Stimulated activated CD8-positive, alpha-beta memory T cell treated with anti-CD3 and anti-CD28 coated beads, Interleukin-2, amount 100 ng/mL, for 48 hours (primary cell): ENCODE data around the gene GBA2.
A peak's percentile ranks its signal among the peaks of the same experiment; 100 is the strongest.

Experiments used
- DNase-seq, 2 donors: peaks; one replicate each; pipeline ENCODE4 v3.0.0-alpha.2; 2020; ENCODE audit warnings: low read depth in 2 of 2

GBA2 gene

DNA sequence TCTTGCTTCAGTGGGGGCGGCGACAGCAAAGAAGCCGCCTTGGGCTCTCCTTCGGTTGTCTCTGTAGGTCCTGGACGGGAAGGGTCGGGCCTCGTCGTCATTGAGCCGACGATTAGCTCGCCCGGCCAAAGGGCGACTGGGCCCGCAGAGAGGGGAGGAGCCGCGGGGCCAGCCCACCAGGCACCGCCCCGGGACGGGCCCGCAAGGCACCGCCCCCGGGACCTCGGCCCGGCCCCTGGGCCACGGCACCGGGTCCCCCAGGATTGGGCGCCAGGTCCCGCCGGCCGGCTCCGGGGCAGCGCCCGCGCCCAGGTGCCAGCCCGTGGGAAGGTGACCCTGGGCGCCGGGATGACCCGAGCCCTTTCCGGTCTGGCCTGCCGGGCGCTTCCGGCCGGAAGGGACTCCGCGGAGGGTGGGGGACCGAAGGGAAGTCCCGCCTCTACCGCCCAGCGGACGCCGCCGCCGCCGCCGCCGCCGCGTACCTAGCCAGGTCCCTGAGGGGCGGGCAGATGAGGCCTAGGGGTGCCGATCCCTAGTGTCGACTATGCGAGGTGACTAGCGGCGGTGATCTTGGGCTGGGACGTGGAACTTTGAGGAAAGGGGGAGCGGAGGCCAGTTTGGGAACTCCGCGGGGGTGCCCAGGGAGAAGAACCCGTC lies at the start of gene GBA2, which contains the start of gene RGP1:
Gene GBA2 (minus strand): TSS at position 371 of the 657 bp plus-strand sequence. CDS start 524 bp downstream, outside the sequence.
Gene RGP1 (plus strand): TSS at position 430 of the 657 bp plus-strand sequence. CDS start 469 bp downstream, outside the sequence.
- peak; percentile 70 to 72 for DNase-seq

- DNase-seq, result no peak
Measured at GRCh38 chr9:35797311-35798109, 48.5 kb upstream of the GBA2 start.

- no peak for DNase-seq
Measured at GRCh38 chr9:35795695-35796094, 46.7 kb upstream of the GBA2 start.

- no peak for DNase-seq
Measured at GRCh38 chr9:35793461-35793860, 44.4 kb upstream of the GBA2 start.

- DNase-seq, result no peak
Measured at GRCh38 chr9:35792826-35793225, 43.8 kb upstream of the GBA2 start.

GRCh38 chr9:35792024-35792813 lies 43.2 kb upstream of the GBA2 start:
- DNase-seq, result no peak

GRCh38 chr9:35791297-35791921 lies 42.4 kb upstream of the GBA2 start, which contains the start of gene NPR2:
Gene NPR2 (plus strand): TSS chr9:35791591. CDS start chr9:35792409, 818 bp downstream.
- DNase-seq, result no peak

- peak; percentile 9 to 26 for DNase-seq
Measured at GRCh38 chr9:35790385-35791296, 41.6 kb upstream of the GBA2 start.

DNA sequence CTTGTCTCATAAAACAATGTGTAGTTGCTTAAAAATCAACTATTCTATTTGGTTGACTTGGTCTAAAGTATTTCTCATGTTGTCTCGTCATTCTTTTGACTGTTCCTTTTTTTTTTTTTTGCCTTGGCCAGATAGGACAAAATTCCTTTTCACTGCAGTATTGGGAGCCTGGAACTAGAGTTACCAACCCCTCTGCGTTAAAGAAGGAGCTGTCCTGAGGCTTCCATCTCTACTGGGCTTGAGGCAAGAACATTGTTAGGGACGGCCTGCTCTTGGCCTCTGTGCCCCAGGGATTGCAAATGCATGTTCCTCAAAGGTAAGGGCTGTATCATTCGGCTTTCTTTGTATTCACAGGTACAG lies 41.0 kb upstream of the GBA2 start:
- DNase-seq, result no peak

GRCh38 chr9:35789541-35789940 lies 40.5 kb upstream of the GBA2 start:
- DNase-seq, result no peak

GRCh38 chr9:35783418-35783817 lies 34.4 kb upstream of the GBA2 start:
- DNase-seq, result no peak

- no peak for DNase-seq
Measured at GRCh38 chr9:35781066-35781465, 32.0 kb upstream of the GBA2 start.

GRCh38 chr9:35778496-35778895 lies 29.5 kb upstream of the GBA2 start:
- no peak for DNase-seq

- no peak for DNase-seq
Measured at GRCh38 chr9:35776018-35776417, 27.0 kb upstream of the GBA2 start.

GRCh38 chr9:35774907-35775635 lies 26.0 kb upstream of the GBA2 start:
- DNase-seq, result no peak

- no peak for DNase-seq
Measured at GRCh38 chr9:35771943-35772342, 22.9 kb upstream of the GBA2 start.

GRCh38 chr9:35771534-35771933 lies 22.5 kb upstream of the GBA2 start:
- no peak for DNase-seq

- no peak for DNase-seq
Measured at GRCh38 chr9:35771075-35771433, 22.0 kb upstream of the GBA2 start.

GRCh38 chr9:35769763-35770162 lies 20.7 kb upstream of the GBA2 start:
- no peak for DNase-seq

DNA sequence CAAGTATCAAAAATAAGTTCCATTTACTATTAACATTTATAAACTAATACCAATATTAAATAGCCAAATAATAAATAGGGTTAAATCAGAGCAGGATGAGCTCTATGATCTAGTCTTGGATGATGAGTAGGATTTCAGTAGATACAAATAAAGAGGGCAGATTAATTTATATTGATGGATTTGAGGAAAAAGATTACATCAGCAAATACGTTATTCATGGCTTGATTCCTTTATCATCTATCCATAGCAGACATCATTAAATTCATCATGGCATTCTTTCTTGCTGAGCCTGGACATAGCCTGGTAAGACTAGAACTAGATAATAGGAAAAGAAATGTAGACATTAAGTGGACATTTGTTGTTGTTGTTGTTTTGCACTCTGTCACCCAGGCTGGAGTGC lies 18.4 kb upstream of the GBA2 start:
- no peak for DNase-seq
